ENCODE results near the gene RAVER1.

DNA sequence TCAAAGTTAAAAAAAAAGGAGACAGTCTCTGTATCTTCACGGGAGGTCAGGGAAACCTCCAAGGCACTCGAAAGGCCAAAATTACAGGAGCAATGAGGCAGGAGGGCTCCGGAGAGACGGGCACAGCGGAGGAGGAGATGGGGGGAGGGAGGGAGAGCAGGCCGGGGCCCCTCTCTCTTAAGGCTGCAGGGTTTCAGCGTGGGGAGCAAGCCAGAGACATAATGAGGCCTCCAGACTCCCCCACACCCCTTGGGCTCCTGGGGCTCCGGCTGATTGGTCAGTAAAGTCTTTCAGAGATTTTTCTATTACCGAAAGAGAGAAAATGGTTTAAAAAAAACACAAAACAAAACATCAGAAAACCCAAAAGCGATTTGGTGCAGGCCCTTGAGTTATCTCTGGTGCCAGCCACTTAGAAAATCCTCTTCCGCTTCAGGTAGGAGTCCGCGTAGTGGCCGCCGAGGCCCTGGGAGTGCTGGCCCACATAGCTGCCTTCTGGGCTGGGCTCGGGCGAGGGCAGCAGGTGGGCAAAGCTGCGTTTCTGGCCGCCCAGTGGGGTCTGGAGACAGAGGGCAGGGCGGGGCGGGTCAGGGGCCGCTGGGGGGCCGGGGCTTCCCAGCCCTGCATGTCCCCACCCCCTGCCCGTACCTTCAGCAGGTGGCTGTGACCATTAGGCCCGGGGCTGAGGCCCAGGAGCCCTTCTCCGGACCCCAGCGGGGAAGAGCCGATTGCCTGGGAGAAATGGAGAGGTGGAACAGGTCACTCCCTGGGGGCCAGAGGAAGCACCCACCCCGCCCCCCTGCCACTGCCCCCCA is 16.1 kb downstream of the RAVER1 start:
- TF ChIP-seq POLR2A (IDR thresholded peaks at IDR 0.05): no peak
- TF ChIP-seq, protein P1, sequence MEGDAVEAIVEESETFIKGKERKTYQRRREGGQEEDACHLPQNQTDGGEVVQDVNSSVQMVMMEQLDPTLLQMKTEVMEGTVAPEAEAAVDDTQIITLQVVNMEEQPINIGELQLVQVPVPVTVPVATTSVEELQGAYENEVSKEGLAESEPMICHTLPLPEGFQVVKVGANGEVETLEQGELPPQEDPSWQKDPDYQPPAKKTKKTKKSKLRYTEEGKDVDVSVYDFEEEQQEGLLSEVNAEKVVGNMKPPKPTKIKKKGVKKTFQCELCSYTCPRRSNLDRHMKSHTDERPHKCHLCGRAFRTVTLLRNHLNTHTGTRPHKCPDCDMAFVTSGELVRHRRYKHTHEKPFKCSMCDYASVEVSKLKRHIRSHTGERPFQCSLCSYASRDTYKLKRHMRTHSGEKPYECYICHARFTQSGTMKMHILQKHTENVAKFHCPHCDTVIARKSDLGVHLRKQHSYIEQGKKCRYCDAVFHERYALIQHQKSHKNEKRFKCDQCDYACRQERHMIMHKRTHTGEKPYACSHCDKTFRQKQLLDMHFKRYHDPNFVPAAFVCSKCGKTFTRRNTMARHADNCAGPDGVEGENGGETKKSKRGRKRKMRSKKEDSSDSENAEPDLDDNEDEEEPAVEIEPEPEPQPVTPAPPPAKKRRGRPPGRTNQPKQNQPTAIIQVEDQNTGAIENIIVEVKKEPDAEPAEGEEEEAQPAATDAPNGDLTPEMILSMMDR (IDR thresholded peaks at IDR 0.05): no peak

Measured in sigmoid colon (tissue), 3 donors.